ACHN (cell line): ENCODE results near the gene SH2D6.

ENCODE experiments used
- DNase-seq: peaks from one replicate; pipeline ENCODE4 v3.0.0-alpha.2; 2015
- in situ Hi-C: cut with HindIII; loops from 2 replicates; pipeline ENCODE4 v1.10.0; 2017; ENCODE audit warnings: low sequenced_read_pairs, low pct_ligation_motif_present, low pct_unique_long_range_greater_than_20kb

SH2D6 gene

GRCh38 chr2:85415980-85416650, 2.4 kb upstream of the SH2D6 start:
- DNase-seq, result no peak
- in situ Hi-C loops, result no loop called here

- no peak for DNase-seq
- in situ Hi-C loops, result no loop called here
Observed at GRCh38 chr2:85419009-85419675, 628 bp downstream of the SH2D6 start.

- in situ Hi-C loops, result loop anchor here (5.0 kb wide), 1 partner anchor 127 kb away; no protein-coding TSS in a partner anchor
- DNase-seq, result peak; percentile 75
Observed at GRCh38 chr2:85420536-85421259, 2.2 kb downstream of the SH2D6 start.

GRCh38 chr2:85421260-85422071, 3.0 kb downstream of the SH2D6 start:
- no peak for DNase-seq
- in situ Hi-C loops, result loop anchor here (5.0 kb wide), 1 partner anchor 126 kb away; no protein-coding TSS in a partner anchor

GRCh38 chr2:85422072-85422457, 3.6 kb downstream of the SH2D6 start:
- in situ Hi-C loops, result loop anchor here (5.0 kb wide), 1 partner anchor 125 kb away; no protein-coding TSS in a partner anchor

GRCh38 chr2:85423525-85423924, 5.0 kb downstream of the SH2D6 start:
- in situ Hi-C loops, result loop anchor here (5.0 kb wide), 1 partner anchor 124 kb away; no protein-coding TSS in a partner anchor
- no peak for DNase-seq

More at GRCh38 chr2:85422072-85422457, 3.6 kb downstream of the SH2D6 start:
- DNase-seq, result no peak

- in situ Hi-C loops, result no loop called here
- no peak for DNase-seq
Observed at GRCh38 chr2:85425588-85425987, 7.1 kb downstream of the SH2D6 start.

GRCh38 chr2:85427300-85427835, 8.9 kb downstream of the SH2D6 start:
- in situ Hi-C loops, result no loop called here
- DNase-seq, result no peak

GRCh38 chr2:85428343-85428881, 9.9 kb downstream of the SH2D6 start:
- no peak for DNase-seq
- in situ Hi-C loops, result no loop called here

- in situ Hi-C loops, result no loop called here
- no peak for DNase-seq
Observed at GRCh38 chr2:85429213-85429923, 10.9 kb downstream of the SH2D6 start.

GRCh38 chr2:85429924-85430289, 11.4 kb downstream of the SH2D6 start:
- no peak for DNase-seq
- in situ Hi-C loops, result no loop called here

- DNase-seq, result no peak
- in situ Hi-C loops, result no loop called here
Observed at GRCh38 chr2:85430752-85431569, 12.4 kb downstream of the SH2D6 start.

GRCh38 chr2:85431570-85432205, 13.2 kb downstream of the SH2D6 start:
- in situ Hi-C loops, result no loop called here

GRCh38 chr2:85433511-85434089, 15.1 kb downstream of the SH2D6 start:
- DNase-seq, result peak; percentile 49
- in situ Hi-C loops, result no loop called here

More at GRCh38 chr2:85431570-85432205, 13.2 kb downstream of the SH2D6 start:
- no peak for DNase-seq

- in situ Hi-C loops, result no loop called here
- DNase-seq, result no peak
Observed at GRCh38 chr2:85434696-85435095, 16.2 kb downstream of the SH2D6 start.
